Common myeloid progenitor, CD34-positive (primary cell): ENCODE measurements around the gene BZW2.

Experiments used
- CTCF ChIA-PET: fragments of 350-600 bp; sonication (Branson Sonifier 250); formaldehyde crosslinking; loops from one replicate; lab custom pipeline; 2021; ENCODE audit warnings: antibody characterized with exemption; lab: Charles Lee
- POLR2A ChIA-PET: fragments of 350-600 bp; sonication (Branson Sonifier 250); formaldehyde crosslinking; loops from one replicate; lab custom pipeline; 2021; ENCODE audit warnings: antibody characterized with exemption; lab: Charles Lee
- DNase-seq, 3 donors: peaks; one replicate each; pipeline versions ENCODE4 v3.0.0 to v3.0.0-alpha.2; 2013
- H3K27ac ChIP-seq, 2 experiments: 1 replicate in 1 of 2; 2 replicates in 1 of 2; pipeline ENCODE4 v1.7.0; 2013; ENCODE audit warnings: inconsistent platforms in 2 of 2, low read length in 2 of 2, mild to moderate bottlenecking in 2 of 2, low read depth in 1 of 2, moderate library complexity in 1 of 2; ENCODE audit not compliant: severe bottlenecking in 2 of 2, insufficient read depth in 1 of 2, poor library complexity in 1 of 2
- H3K27me3 ChIP-seq, 5 experiments: replicated peaks in 2 of 5; 1 replicate in 3 of 5; 2 replicates in 2 of 5; pipeline versions ENCODE4 v1.6.1 to v1.7.0; 2013; ENCODE audit warnings: low read length in 4 of 5, mild to moderate bottlenecking in 2 of 5, moderate library complexity in 2 of 5, inconsistent platforms in 1 of 5; ENCODE audit not compliant: insufficient read depth in 5 of 5, control insufficient read depth in 4 of 5
- H3K36me3 ChIP-seq, 4 experiments: 1 replicate in 2 of 4; 2 replicates in 2 of 4; pipeline versions ENCODE4 v1.6.1 to v1.7.0; 2013; ENCODE audit warnings: low read length in 3 of 4, control low read depth in 1 of 4, mild to moderate bottlenecking in 1 of 4; ENCODE audit not compliant: control insufficient read depth in 4 of 4, insufficient read depth in 4 of 4
- H3K4me1 ChIP-seq, 4 experiments: 1 replicate in 3 of 4; 2 replicates in 1 of 4; pipeline versions ENCODE4 v1.6.1 to v1.7.1; 2013; ENCODE audit warnings: low read length in 3 of 4, mild to moderate bottlenecking in 3 of 4, control low read depth in 1 of 4, inconsistent platforms in 1 of 4, moderate library complexity in 1 of 4; ENCODE audit not compliant: control insufficient read depth in 4 of 4, insufficient read depth in 4 of 4; ENCODE audit errors: control extremely low read depth in 1 of 4
- H3K4me3 ChIP-seq, 7 experiments: 1 replicate in 4 of 7; 2 replicates in 3 of 7; pipeline versions ENCODE4 v1.5.1 to v1.7.0; 2013; ENCODE audit warnings: mild to moderate bottlenecking in 7 of 7, low read length in 6 of 7, moderate library complexity in 6 of 7, inconsistent platforms in 2 of 7, low read depth in 2 of 7, control low read depth in 1 of 7; ENCODE audit not compliant: insufficient read depth in 4 of 7, control insufficient read depth in 1 of 7; ENCODE audit errors: extremely low read depth in 1 of 7
- H3K9me3 ChIP-seq, 5 experiments: 1 replicate in 4 of 5; 2 replicates in 1 of 5; pipeline versions ENCODE4 v1.6.1 to v1.7.1; 2013; ENCODE audit warnings: low read length in 4 of 5, mild to moderate bottlenecking in 2 of 5, inconsistent platforms in 1 of 5, low read depth in 1 of 5, moderate library complexity in 1 of 5; ENCODE audit not compliant: control insufficient read depth in 4 of 5, insufficient read depth in 2 of 5; ENCODE audit errors: control extremely low read depth in 1 of 5
- WGBS: methylation state at CpG from one replicate; pipeline ENCODE4 v1.1.5; 2013; ENCODE audit not compliant: insufficient coverage; 5-methylcytosine and 5-hydroxymethylcytosine counted together

The BZW2 gene

GRCh38 chr7:16708980-16709379 is 63.0 kb downstream of the BZW2 start:
- ChIA-PET POLR2A (no interaction called here), CTCF (interaction anchor here (0.7 to 2.7 kb wide), 2 partner anchors 14 to 564 kb away, joined by 4 to 11 read pairs; no protein-coding TSS in a partner anchor)
- Histone ChIP-seq H3K4me1 (no peaks in the 10 kb centered on the region), H3K27ac (no peak overlapping the region), H3K27me3 (no peaks in the 10 kb centered on the region), H3K36me3 (peaks cover 10 to 35% (median 21%) of the 10 kb centered on the region in 4 experiments), H3K9me3 (no peaks in the 10 kb centered on the region), H3K4me3 (no peak overlapping the region)
- no CpG with 5 or more reads among the region's 3 CpGs for WGBS
- DNase-seq = peak in 1 of 3 donors; percentile 42

DNA sequence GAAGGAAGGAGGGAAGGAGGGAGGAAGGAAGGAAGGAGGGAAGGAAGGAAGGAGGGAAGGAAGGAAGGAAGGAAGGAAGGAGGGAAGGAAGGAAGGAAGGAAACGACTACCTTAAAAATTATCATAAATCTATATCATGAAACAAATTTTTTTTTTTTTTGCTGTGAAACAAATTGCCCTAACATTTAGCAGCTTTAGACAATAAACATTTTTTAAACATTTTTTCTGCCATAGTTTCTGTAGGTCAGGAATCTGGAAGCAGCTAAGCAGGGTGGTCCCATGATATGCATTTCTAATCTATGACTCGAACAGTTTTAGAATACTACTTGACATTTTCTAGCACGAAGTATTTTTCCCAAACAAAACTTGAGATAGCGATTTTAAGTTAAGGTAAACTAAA is 64.7 kb downstream of the BZW2 start:
- DNase-seq = no peak
- Histone ChIP-seq H3K9me3 (no peaks in the 10 kb centered on the region), H3K4me3 (no peak overlapping the region), H3K36me3 (peaks cover 3 to 21% (median 13%) of the 10 kb centered on the region in 4 experiments), H3K4me1 (no peaks in the 10 kb centered on the region), H3K27ac (no peak overlapping the region), H3K27me3 (no peaks in the 10 kb centered on the region)
- POLR2A ChIA-PET = no interaction called here
- CTCF ChIA-PET = no interaction called here
- WGBS = no CpG with 5 or more reads among the region's 4 CpGs

- Histone ChIP-seq H3K36me3 (peaks cover 0 to 11% (median 5%) of the 10 kb centered on the region in 4 experiments), H3K4me3 (no peak overlapping the region), H3K27ac (no peak overlapping the region), H3K27me3 (no peaks in the 10 kb centered on the region), H3K4me1 (no peaks in the 10 kb centered on the region), H3K9me3 (no peaks in the 10 kb centered on the region)
- POLR2A ChIA-PET = no interaction called here
- CTCF ChIA-PET = no interaction called here
- WGBS = 100% methylated on average over 2 of the region's 4 CpGs
- no peak for DNase-seq
Observed at GRCh38 chr7:16711730-16712129, 65.7 kb downstream of the BZW2 start.

GRCh38 chr7:16712916-16713315 is 66.9 kb downstream of the BZW2 start:
- no peaks in the 10 kb centered on the region for H3K9me3 ChIP-seq
- H3K4me1 ChIP-seq = no peaks in the 10 kb centered on the region
- no peak overlapping the region for H3K4me3 ChIP-seq
- no peaks in the 10 kb centered on the region for H3K27me3 ChIP-seq
- POLR2A ChIA-PET = no interaction called here
- DNase-seq = no peak
- H3K27ac ChIP-seq = no peak overlapping the region
- WGBS = 96% methylated on average over 4 of the region's 4 CpGs
- H3K36me3 ChIP-seq = peaks cover 0 to 5% (median 0%) of the 10 kb centered on the region in 4 experiments
- CTCF ChIA-PET = interaction anchor here (0.6 to 1.5 kb wide), 2 partner anchors 16 to 141 kb away, joined by 4 read pairs; no protein-coding TSS in a partner anchor

DNA sequence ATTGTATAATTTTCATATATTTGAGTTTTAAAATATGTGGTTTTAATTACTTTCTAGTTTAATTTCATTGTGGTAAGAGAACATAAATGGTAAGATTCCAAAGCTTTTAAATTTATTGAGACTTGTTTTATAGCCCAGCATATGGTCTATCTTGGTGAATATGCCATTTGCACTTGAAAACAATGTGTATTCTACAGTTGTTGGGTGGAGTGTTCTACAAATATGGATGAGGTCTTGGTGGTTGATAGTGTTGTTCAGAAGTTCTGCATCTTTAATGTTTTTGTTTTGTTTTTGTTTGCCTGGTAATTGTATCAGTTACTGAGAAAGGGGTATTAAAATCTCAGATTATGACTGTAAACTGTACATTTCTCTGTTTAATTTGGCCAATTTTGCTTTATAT is 69.9 kb downstream of the BZW2 start:
- Histone ChIP-seq H3K27me3 (no peaks in the 10 kb centered on the region), H3K9me3 (no peaks in the 10 kb centered on the region), H3K36me3 (no peaks in the 10 kb centered on the region), H3K4me3 (no peak overlapping the region), H3K4me1 (no peaks in the 10 kb centered on the region), H3K27ac (no peak overlapping the region)
- CTCF ChIA-PET = interaction anchor here (1.1 to 1.5 kb wide), 2 partner anchors 9 to 13 kb away, joined by 3 read pairs; no protein-coding TSS in a partner anchor
- no peak for DNase-seq
- POLR2A ChIA-PET = no interaction called here

DNA sequence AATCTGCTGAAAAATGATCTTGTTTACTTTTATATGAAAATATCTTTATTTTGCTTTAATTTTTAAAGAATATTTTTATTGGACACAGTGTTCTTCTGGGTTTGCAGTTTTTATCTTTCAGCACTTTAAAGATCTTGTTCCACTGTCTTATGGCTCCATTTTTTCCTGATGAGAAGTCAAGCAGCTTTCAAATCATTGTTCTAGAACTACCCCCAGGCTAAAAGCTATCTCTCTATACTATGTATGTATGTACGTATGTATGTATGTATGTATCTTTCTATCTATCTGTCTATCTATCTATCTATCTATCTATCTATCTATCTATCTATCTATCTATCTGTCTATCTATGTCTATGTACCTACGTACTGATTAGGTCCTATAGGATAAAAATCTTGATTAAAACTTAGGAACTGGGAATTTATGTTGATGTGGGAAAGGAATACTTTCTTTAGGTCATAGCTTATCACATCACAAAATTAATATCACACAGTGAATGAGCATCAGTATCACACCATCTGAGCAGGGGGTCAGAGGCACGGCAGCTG is 72.2 kb downstream of the BZW2 start:
- CTCF ChIA-PET = interaction anchor here (1.2 to 2.1 kb wide), 2 partner anchors 11 to 13 kb away, joined by 3 to 6 read pairs; no protein-coding TSS in a partner anchor
- no peak overlapping the region for H3K4me3 ChIP-seq
- no peak for DNase-seq
- POLR2A ChIA-PET = interaction anchor here (0.8 kb wide), 1 partner anchor 12 kb away, joined by 9 read pairs; no protein-coding TSS in a partner anchor
- WGBS = 100% methylated on average over 1 of the region's 3 CpGs
- no peaks in the 10 kb centered on the region for H3K4me1 ChIP-seq
- no peaks in the 10 kb centered on the region for H3K27me3 ChIP-seq
- H3K27ac ChIP-seq = no peak overlapping the region
- H3K9me3 ChIP-seq = no peaks in the 10 kb centered on the region
- no peaks in the 10 kb centered on the region for H3K36me3 ChIP-seq

DNA sequence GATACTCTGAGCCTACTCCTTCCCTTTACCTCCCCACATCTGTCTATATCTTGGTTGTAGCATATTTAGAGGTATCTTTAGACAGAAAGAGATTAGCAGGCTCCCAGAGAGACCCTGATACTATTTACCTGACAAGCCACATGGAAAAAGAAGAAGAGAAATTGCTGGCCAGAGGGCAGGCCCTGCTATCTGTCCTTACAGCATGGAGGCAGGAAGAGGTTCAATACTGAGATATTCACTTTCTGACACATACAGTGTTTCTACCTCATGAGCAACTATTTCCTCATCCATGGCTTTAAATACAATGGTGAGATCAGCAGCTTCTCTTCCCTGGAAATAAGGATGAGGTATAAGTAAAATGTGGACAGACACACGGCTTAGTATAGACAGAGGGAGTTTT is 73.7 kb downstream of the BZW2 start:
- Histone ChIP-seq H3K27ac (no peak overlapping the region), H3K9me3 (no peaks in the 10 kb centered on the region), H3K4me1 (no peaks in the 10 kb centered on the region), H3K36me3 (no peaks in the 10 kb centered on the region), H3K4me3 (no peak overlapping the region), H3K27me3 (no peaks in the 10 kb centered on the region)
- DNase-seq = peak in 1 of 3 donors; percentile 35
- WGBS = no CpG with 5 or more reads among the region's 1 CpG
- CTCF ChIA-PET = interaction anchor here (2.1 kb wide), 1 partner anchor 9 kb away, joined by 6 read pairs; no protein-coding TSS in a partner anchor
- POLR2A ChIA-PET = interaction anchor here (0.7 kb wide), 1 partner anchor 490 kb away, joined by 3 read pairs; no protein-coding TSS in a partner anchor
